ENCODE data around the gene TRIM62.
"Not testable (repeated sequence)": the region's sequence is repeated elsewhere in the genome, so short reads cannot be mapped to it uniquely, and the experiment has no call there.

The TRIM62 gene

GRCh38 chr1:33137800-33138199 is 44.0 kb downstream of the TRIM62 start:
- no peak for DNase-seq (ENCODE audit: low read depth, low spot score)

- DNase-seq (ENCODE audit: low read depth, low spot score): not testable (repeated sequence)
Measured at GRCh38 chr1:33136041-33136440, 45.8 kb downstream of the TRIM62 start.

DNA sequence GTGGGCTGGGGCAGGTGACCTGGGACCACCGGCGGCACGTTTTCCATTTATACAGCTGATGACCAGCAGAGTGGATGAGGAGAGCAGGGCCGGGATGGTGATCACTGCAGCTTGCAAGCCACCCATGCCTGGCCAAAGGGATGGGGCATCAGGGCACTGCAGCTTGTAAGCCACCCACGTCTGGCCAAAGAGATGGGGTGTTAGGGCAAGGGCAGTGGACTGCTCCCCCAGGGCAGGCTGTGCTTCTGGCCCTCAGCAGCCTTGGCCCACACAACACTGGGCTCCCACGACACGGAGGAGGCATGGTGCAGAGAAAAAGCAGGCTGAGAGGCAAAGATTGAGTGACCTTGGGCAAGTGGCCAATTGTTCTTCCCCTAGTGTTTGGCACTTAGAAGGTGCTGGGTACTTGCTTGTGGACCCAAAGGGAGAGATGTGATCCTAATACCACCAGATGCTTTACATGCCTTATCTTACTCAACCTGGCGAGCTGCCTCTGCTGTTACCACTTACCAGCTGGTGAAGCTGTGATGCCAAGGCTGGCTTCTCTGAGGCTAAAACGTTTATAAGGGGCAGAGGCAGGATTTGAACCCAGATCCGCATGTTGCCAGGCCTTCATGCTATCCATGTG is 48.3 kb downstream of the TRIM62 start:
- DNase-seq (ENCODE audit: low read depth, low spot score): no peak

DNA sequence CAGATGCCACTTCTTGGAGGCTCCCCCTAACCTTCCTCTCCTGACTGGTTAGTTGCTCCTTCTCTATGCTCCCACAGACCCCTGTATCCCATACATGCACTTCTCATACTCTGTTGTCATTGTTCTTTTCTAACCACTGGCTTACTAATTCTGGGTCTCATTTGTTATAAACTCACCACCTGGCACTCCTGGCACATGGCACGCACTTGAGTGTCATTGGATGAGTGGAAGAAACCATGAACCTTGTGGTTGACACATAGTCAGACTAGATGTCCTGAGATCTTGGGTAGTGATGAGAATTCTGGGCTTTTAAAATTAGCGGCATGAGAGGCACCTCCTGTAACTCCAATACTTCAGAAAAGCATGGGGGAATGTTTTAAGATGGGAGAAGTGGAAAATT is 49.3 kb downstream of the TRIM62 start:
- DNase-seq (ENCODE audit: low read depth, low spot score): no peak

- DNase-seq (ENCODE audit: low read depth, low spot score): no peak
Measured at GRCh38 chr1:33131191-33131590, 50.7 kb downstream of the TRIM62 start.

DNA sequence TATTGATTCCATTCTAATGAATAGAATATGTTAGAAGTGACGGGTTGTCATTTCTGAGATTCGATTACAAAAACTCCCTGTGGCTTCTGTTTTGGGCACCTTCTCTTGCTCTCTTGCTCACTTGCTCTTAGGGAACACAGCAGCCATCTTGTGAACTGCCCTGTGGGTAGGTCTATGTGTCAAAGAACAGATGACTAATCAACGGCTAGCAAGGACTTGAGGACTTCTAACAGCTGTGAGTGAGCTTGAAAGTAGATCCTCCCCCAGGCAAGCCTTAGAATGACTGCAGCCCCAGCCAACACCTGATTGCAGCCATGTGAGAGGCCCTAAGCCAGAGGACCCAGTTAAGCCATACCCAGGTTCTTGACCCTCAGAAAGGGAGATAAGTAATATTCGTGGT is 51.5 kb downstream of the TRIM62 start:
- no peak for DNase-seq (ENCODE audit: low read depth, low spot score)

DNA sequence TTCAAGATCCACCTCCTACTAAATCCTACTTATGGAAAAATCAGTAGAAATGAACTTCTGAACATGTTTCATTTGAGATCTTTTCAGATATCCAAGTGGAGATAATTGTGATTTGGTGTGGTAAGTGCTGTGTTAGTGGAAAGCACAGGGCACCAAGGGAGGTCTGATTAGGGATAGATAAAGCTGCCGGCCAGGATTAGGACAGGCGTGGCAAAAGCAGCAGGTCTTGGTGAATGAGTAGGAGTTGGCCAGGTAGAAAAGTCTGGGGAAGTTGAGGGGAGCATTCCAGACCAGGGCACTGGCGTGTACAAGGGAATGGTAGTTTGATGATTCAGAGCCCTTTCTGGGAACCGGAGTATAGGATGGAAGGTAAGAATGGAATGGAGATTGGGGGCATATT is 53.1 kb downstream of the TRIM62 start:
- no peak for DNase-seq (ENCODE audit: low read depth, low spot score)

DNA sequence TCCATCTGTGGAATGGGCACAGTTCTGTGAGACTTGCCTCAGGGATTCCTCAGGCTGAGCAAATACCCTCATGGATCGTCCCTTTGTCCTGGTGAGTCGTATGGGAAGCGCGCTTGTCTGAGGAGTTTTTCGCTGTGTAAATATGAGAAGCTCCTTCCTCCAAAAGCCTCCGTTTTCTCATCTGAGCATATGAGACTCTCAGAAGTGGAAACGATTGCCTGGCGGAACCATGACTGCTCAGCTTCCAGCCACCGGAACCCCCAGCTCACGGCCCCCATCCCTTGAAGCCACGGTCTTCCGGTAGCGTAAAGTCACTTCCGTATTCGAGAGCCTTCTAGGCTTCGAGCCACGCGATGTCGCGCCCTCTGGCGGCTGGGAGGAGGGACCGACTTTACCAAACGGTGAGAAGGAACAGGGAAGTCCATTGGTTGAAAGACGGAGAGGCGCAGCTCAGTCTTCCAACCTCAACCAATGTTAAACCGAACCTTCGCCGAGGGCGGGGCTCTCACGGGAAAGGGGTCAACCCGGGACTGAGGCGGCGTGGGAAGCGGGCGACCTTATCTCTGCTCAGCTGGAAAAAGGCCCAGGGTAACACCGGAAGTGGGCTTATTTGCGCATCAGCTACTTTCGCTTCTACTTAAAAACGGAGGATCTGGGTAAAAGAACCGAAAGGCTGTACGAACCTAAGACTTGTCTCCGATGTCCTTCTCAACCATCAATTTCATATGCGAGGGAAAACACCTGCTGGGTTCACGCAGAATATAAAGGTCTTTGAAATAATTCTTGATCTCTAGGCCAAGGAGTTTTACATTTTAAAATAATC is 54.6 kb downstream of the TRIM62 start:
- peak; percentile 98 for DNase-seq (ENCODE audit: low read depth, low spot score)

DNA sequence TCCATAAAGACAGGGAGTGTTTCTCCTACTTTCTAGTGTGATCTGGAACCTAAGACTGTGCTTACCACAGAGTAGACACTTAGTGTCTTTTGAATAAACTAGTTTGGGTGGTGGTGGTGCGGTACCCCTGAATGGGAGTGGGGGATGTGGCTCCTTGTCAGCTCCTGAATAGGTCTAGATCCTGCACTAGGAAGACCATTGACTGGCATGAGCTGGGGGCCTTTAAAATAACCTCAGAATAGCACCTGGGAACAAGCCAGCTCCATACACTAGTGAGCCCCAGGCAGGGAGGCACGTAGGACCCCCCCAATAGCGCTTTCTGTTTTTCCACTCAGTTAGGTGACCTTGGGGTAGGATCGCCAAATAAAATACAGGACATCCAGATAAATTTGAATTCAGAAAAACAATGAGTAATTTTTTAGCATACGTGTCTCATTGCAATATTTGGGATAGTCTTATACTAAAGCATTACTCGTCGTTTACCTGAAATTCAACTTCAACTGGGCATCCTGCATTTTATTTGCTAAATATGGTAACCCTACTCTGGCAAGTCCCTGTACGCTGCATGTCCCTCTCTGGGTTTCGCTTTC is 55.3 kb downstream of the TRIM62 start:
- no peak for DNase-seq (ENCODE audit: low read depth, low spot score)

DNA sequence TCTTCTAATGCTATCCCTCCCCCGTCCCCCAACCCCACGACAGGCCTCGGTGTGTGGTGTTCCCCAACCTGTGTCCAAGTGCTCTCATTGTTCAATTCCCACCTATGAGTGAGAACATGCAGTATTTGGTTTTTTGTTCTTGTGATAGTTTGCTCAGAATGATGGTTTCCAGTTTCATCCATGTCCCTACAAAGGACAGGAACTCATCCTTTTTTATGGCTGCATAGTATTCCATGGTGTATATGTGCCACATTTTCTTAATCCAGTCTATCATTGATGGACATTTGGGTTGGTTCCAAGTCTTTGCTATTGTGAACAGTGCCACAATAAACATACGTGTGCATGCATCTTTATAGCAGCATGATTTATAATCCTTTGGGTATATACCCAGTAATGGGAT is 57.2 kb downstream of the TRIM62 start:
- DNase-seq (ENCODE audit: low read depth, low spot score): not testable (repeated sequence)

GRCh38 chr1:33123266-33123665 is 58.6 kb downstream of the TRIM62 start:
- DNase-seq (ENCODE audit: low read depth, low spot score): no peak

- no peak for DNase-seq (ENCODE audit: low read depth, low spot score)
Measured at GRCh38 chr1:33122483-33123178, 59.2 kb downstream of the TRIM62 start.

GRCh38 chr1:33121728-33122127 is 60.1 kb downstream of the TRIM62 start:
- no peak for DNase-seq (ENCODE audit: low read depth, low spot score)

GRCh38 chr1:33120436-33121231 is 61.2 kb downstream of the TRIM62 start:
- DNase-seq (ENCODE audit: low read depth, low spot score): no peak

GRCh38 chr1:33119532-33120217 is 62.2 kb downstream of the TRIM62 start:
- DNase-seq (ENCODE audit: low read depth, low spot score): no peak

GRCh38 chr1:33119050-33119449 is 62.8 kb downstream of the TRIM62 start:
- DNase-seq (ENCODE audit: low read depth, low spot score): no peak

DNA sequence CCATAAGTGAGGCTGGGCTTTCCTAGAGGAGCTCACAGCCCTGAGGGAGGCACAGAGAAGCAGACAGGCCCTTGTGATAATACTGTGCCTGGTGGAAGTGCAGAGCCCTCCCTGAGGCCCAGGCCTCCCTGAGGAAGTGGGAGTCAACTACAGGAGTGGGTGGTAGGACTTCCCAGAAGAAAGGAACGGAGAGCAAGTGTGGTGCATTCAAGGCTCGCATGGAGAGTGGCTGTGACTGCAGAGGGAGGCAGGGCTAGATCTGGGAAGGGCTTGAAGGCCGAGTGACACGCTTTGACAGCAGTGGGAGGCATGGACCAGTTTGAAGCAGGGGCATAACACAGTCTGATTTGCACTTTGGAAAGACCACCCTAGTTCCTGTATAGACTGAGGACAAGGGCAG is 63.6 kb downstream of the TRIM62 start:
- DNase-seq (ENCODE audit: low read depth, low spot score): no peak

DNA sequence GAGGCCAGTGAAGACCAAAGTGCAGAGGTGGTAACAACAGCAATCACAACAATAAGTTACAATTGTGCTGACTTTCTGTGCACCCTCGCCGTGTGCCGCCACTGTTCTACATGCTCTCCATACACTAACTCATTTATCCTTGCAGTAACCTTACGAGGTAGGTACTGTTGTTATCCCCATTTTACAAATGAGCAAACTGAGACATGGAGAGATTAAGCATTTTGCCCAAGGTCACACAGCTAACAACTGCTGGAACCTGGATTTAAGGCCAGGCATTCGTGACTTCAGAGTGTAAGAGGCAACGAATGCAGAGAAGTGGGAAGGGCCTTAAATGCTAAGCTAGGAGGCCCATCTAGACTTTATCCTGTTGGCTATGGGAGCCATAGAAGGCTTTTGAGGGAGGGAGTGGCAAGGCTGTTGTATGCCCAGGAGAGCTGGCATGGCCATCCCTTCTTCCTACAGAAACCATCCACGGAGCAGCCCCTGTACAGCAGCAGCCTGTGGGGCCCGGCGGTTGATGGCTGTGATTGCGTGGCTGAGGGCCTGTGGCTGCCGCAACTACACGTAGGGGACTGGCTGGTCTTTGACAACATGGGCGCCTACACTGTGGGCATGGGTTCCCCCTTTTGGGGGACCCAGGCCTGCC is 64.3 kb downstream of the TRIM62 start:
- no peak for DNase-seq (ENCODE audit: low read depth, low spot score)

- DNase-seq (ENCODE audit: low read depth, low spot score): no peak
Measured at GRCh38 chr1:33111965-33112364, 69.9 kb downstream of the TRIM62 start.

DNA sequence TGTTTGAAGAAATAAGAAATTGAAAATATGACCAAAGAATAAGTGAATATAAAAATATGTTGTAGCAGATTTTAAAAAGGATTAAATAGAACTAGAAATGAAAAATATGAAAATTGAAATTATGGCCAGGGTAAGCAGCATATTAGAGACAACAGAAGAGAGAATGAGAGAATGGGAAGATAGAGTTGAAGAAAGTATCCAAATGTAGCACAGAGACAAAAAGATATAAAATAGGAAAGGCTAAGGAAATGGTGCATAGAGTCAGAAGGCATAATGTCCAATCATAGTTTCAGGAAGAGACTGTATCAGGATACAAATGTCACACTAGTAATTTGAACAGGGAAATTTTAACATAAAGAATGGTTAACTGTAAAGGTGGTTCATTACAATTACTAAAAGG is 71.4 kb downstream of the TRIM62 start:
- no peak for DNase-seq (ENCODE audit: low read depth, low spot score)

DNA sequence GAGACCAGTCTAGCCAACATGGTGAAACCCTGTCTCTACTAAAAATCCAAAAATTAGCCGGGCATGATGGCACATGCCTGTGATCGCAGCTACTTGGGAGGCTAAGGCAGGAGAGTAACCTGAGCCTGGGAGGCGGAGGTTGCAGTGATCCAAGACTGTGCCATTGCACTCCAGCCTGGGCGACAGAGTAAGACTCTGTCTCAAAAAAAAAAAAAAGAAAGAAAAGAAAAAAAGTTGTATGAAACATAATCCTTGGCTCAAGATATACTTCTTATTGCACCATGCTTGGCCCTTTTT is 81.8 kb downstream of the TRIM62 start:
- not testable (repeated sequence) for DNase-seq (ENCODE audit: low read depth, low spot score)
